ENCODE results near the gene SLC24A5. TPM values are rescaled to one million over a fixed set of nuclear protein-coding genes. Genes with fewer than 3 reads are reported as not detected.

SLC24A5 gene
- total RNA-seq, 1 experiment from 2014 or later: not detected

- DNase-seq (ENCODE audit: low read depth): no peak
Measured at GRCh38 chr15:48186271-48186670, 65.5 kb downstream of the SLC24A5 start.

DNA sequence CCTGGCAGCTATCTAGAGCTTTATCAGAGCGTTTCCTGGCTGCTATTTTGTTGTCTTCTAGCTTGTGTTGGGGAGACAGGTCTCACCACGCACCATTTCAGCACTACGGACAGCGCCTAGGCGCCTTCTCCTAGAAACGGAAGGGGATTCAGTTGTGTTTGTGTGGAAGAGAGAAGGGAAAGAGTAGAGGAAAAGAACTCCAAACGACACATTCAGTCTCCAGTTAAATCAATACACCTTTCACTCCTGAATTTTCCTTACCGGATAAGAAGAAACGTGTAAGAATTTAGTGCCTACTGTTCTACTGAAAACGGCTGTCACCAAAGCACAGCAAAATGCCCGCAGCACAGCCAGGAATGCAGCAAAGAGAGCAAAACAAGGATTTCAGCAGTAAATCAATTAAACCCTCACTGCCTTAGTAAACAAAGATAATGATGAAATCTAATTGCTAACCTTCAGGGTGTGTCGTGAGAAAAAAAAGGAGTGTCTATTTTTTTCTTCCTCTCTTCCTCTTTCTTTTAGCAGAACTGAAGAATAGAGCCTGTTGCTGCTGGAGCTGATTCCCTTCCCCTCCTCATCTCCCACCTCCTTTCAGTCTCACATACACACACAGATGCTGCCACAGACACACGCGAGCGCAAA, 70.3 kb downstream of the SLC24A5 start:
- peak; percentile 62 for DNase-seq (ENCODE audit: low read depth)

- DNase-seq (ENCODE audit: low read depth): no peak
Measured at GRCh38 chr15:48191574-48192225, 70.9 kb downstream of the SLC24A5 start, which contains the start of gene CTXN2. TSS of gene CTXN2 (plus strand) at chr15:48191665. CDS start at chr15:48201301, 9,636 bp downstream.

Other genes starting within 250 kb of the SLC24A5 start
- gene MYEF2, start 57.3 kb downstream of the SLC24A5 start, total RNA-seq (2014; rRNA removed; shearing (Covaris generic)): 13.6 and 17.5 TPM in 2 replicates
- 0.20 TPM in 1 of 2 replicates, not detected in the other for gene CTXN2, start 70.7 kb downstream of the SLC24A5 start, total RNA-seq (2014; rRNA removed; shearing (Covaris generic))
- 0.05 TPM in 1 of 2 replicates, not detected in the other for gene SLC12A1, start 85.3 kb downstream of the SLC24A5 start, total RNA-seq (2014; rRNA removed; shearing (Covaris generic))
- 80.2 and 86.7 TPM in 2 replicates for gene DUT, start 210.4 kb downstream of the SLC24A5 start, total RNA-seq (2014; rRNA removed; shearing (Covaris generic))

Measured in M059J (cell line).